Measurements from ENCODE around the gene CCDC92B.

CCDC92B gene

GRCh38 chr17:2690165-2691068, 59.0 kb downstream of the CCDC92B start:
- in situ Hi-C loops (cut with HindIII; ENCODE audit: low sequenced_read_pairs): no loop called here
- DNase-seq (ENCODE audit: low read depth): no peak
- TF ChIP-seq CTCF (IDR thresholded peaks at IDR 0.05; ENCODE audit: low read depth, low read length, missing control alignments): no peak
- H3K4me3 ChIP-seq (ENCODE audit: low read depth, low read length): no peak overlapping the region

GRCh38 chr17:2689411-2690164, 59.9 kb downstream of the CCDC92B start:
- no peak for TF ChIP-seq CTCF (IDR thresholded peaks at IDR 0.05; ENCODE audit: low read depth, low read length, missing control alignments)
- DNase-seq (ENCODE audit: low read depth): no peak
- no peak overlapping the region for H3K4me3 ChIP-seq (ENCODE audit: low read depth, low read length)
- in situ Hi-C loops (cut with HindIII; ENCODE audit: low sequenced_read_pairs): no loop called here

GRCh38 chr17:2688351-2689342, 60.8 kb downstream of the CCDC92B start:
- in situ Hi-C loops (cut with HindIII; ENCODE audit: low sequenced_read_pairs): no loop called here
- no peak for TF ChIP-seq CTCF (IDR thresholded peaks at IDR 0.05; ENCODE audit: low read depth, low read length, missing control alignments)
- no peak overlapping the region for H3K4me3 ChIP-seq (ENCODE audit: low read depth, low read length)
- DNase-seq (ENCODE audit: low read depth): no peak

- no peak for TF ChIP-seq CTCF (IDR thresholded peaks at IDR 0.05; ENCODE audit: low read depth, low read length, missing control alignments)
- no peak overlapping the region for H3K4me3 ChIP-seq (ENCODE audit: low read depth, low read length)
- no peak for DNase-seq (ENCODE audit: low read depth)
- in situ Hi-C loops (cut with HindIII; ENCODE audit: low sequenced_read_pairs): no loop called here
Observed at GRCh38 chr17:2687074-2687418, 62.4 kb downstream of the CCDC92B start.

GRCh38 chr17:2685696-2686095, 63.8 kb downstream of the CCDC92B start:
- in situ Hi-C loops (cut with HindIII; ENCODE audit: low sequenced_read_pairs): no loop called here
- DNase-seq (ENCODE audit: low read depth): no peak
- TF ChIP-seq CTCF (IDR thresholded peaks at IDR 0.05; ENCODE audit: low read depth, low read length, missing control alignments): no peak
- H3K4me3 ChIP-seq (ENCODE audit: low read depth, low read length): no peak overlapping the region

- DNase-seq (ENCODE audit: low read depth): no peak
- in situ Hi-C loops (cut with HindIII; ENCODE audit: low sequenced_read_pairs): no loop called here
- no peak overlapping the region for H3K4me3 ChIP-seq (ENCODE audit: low read depth, low read length)
- no peak for TF ChIP-seq CTCF (IDR thresholded peaks at IDR 0.05; ENCODE audit: low read depth, low read length, missing control alignments)
Observed at GRCh38 chr17:2684549-2684948, 64.9 kb downstream of the CCDC92B start.
